A549 (cell line): ENCODE measurements around the gene ZNF213. TPM values are rescaled to one million over a fixed set of nuclear protein-coding genes. Genes with fewer than 3 reads are reported as not detected.
A peak's percentile ranks its signal among the peaks of the same experiment; 100 is the strongest.

Experiments
- ATAC-seq, 2 experiments: fragments of 200-7000 bp in 1 of 2; fragments of >200 bp in 1 of 2; cut with Nextera tagmentation in 1 of 2; cut with Tn5 transposase in 1 of 2; 3 replicates each; pipeline versions ENCODE4 v1.8.0 to v1.9.1; 2018 to 2020; ENCODE audit warnings: mild to moderate bottlenecking in 1 of 2, moderate library complexity in 1 of 2
- CTCF ChIA-PET: fragments of 300-600 bp; sonication (Branson Sonifier 250); formaldehyde crosslinking; extraction: SDS; loops from one replicate; lab custom pipeline; 2021; ENCODE audit warnings: antibody characterized with exemption, inconsistent platforms; lab: Yijun Ruan, JAX
- POLR2A ChIA-PET: fragments of 350-600 bp; formaldehyde crosslinking; extraction: SDS; loops from one replicate; lab custom pipeline; 2021; ENCODE audit warnings: antibody characterized with exemption, inconsistent platforms; lab: Yijun Ruan, JAX
- DNase-seq, 2 experiments: peaks; one replicate each; pipeline versions ENCODE4 v3.0.0 to v3.0.0-alpha.2; 2011 to 2016; ENCODE audit warnings: low read depth in 1 of 2, low spot score in 1 of 2
- FAIRE-seq: peaks from 2 replicates; lab custom pipeline; 2011; peaks lifted over from hg19 to GRCh38; lab: Jason Lieb, UNC
- H3K27ac ChIP-seq, 2 experiments: fragments of >200 bp; sonication (Bioruptor Twin); formaldehyde crosslinking; 3 replicates each; pipeline ENCODE4 v1.5.1; 2016 to 2017
- H3K4me1 ChIP-seq: fragments of >200 bp; sonication (Bioruptor Twin); formaldehyde crosslinking; 3 replicates; pipeline ENCODE4 v1.6.1; 2016
- H3K4me2 ChIP-seq: fragments of >200 bp; sonication (Bioruptor Twin); formaldehyde crosslinking; 3 replicates; pipeline ENCODE4 v1.6.1; 2016
- H3K4me3 ChIP-seq: fragments of >200 bp; sonication (Bioruptor Twin); formaldehyde crosslinking; 3 replicates; pipeline ENCODE4 v1.5.1; 2016
- H3K9me3 ChIP-seq: fragments of >200 bp; sonication (Bioruptor Twin); formaldehyde crosslinking; 3 replicates; pipeline ENCODE4 v1.6.1; 2016
- BCL3 ChIP-seq: fragments of >200 bp; sonication (Bioruptor Twin); formaldehyde crosslinking; IDR thresholded peaks from 3 replicates; pipeline ENCODE4 v1.6.1; 2016
- CBX2 ChIP-seq: fragments of 200-600 bp; sonication (generic); IDR thresholded peaks from 2 replicates; pipeline ENCODE4 v1.6.1; 2016; ENCODE audit warnings: low read depth, mild to moderate bottlenecking, borderline replicate concordance
- CHD2 ChIP-seq: fragments of 150-350 bp; IDR thresholded peaks from 2 replicates; pipeline ENCODE4 v1.6.1; 2014; ENCODE audit warnings: low read length; ENCODE audit not compliant: partially characterized antibody
- EHF ChIP-seq: fragments of 250-450 bp; sonication (Bioruptor Pico); IDR thresholded peaks from 2 replicates; pipeline ENCODE4 v1.5.0; 2020; ENCODE audit warnings: mild to moderate bottlenecking
- ELK1 ChIP-seq: fragments of 150-350 bp; IDR thresholded peaks from 2 replicates; pipeline ENCODE4 v1.6.1; 2014; ENCODE audit warnings: low read depth, mild to moderate bottlenecking, low read length
- FOSB ChIP-seq: fragments of 250-450 bp; sonication (Bioruptor Pico); IDR thresholded peaks from 2 replicates; pipeline ENCODE4 v1.5.0; 2020; ENCODE audit warnings: mild to moderate bottlenecking, moderate library complexity
- FOSL2 ChIP-seq, 2 experiments: fragments of 450-650 bp in 1 of 2; fragments of >200 bp in 1 of 2; sonication (Bioruptor Twin) in 1 of 2; formaldehyde crosslinking; IDR thresholded peaks; 2 replicates each; pipeline versions ENCODE4 v1.5.0 to v1.6.1; 2016 to 2020; ENCODE audit warnings: mild to moderate bottlenecking in 1 of 2, moderate library complexity in 1 of 2
- HDAC2 ChIP-seq: fragments of 200-600 bp; sonication (generic); IDR thresholded peaks from 2 replicates; pipeline ENCODE4 v1.6.1; 2016
- HMGXB4 ChIP-seq: fragments of 250-450 bp; sonication (Bioruptor Pico); IDR thresholded peaks from 2 replicates; pipeline ENCODE4 v1.5.0; 2021; ENCODE audit warnings: mild to moderate bottlenecking, moderate library complexity, borderline replicate concordance
- HOXB13 ChIP-seq: fragments of 250-450 bp; sonication (Bioruptor Pico); IDR thresholded peaks from 2 replicates; pipeline ENCODE4 v1.5.0; 2020; ENCODE audit warnings: low read depth, mild to moderate bottlenecking, moderate library complexity
- JUN ChIP-seq, 2 experiments: fragments of >200 bp; sonication (Bioruptor Twin); formaldehyde crosslinking; IDR thresholded peaks; 2 replicates in 1 of 2; 3 replicates in 1 of 2; pipeline ENCODE4 v1.6.1; 2016 to 2017
- JUNB ChIP-seq: fragments of >200 bp; sonication (Bioruptor Twin); formaldehyde crosslinking; IDR thresholded peaks from 2 replicates; pipeline ENCODE4 v1.6.1; 2016
- KDM1A ChIP-seq: fragments of 200-600 bp; sonication (generic); IDR thresholded peaks from 2 replicates; pipeline ENCODE4 v1.6.1; 2016; ENCODE audit warnings: low read depth, mild to moderate bottlenecking
- KDM5A ChIP-seq: fragments of 200-600 bp; sonication (generic); IDR thresholded peaks from 2 replicates; pipeline ENCODE4 v1.6.1; 2016; ENCODE audit warnings: antibody characterized with exemption, mild to moderate bottlenecking
- MAFK ChIP-seq: fragments of 450-650 bp; IDR thresholded peaks from 2 replicates; pipeline ENCODE4 v1.6.1; 2014; ENCODE audit not compliant: partially characterized antibody
- MAX ChIP-seq: IDR thresholded peaks from 2 replicates; pipeline ENCODE4 v1.6.1; 2012
- MAZ ChIP-seq: fragments of 150-350 bp; IDR thresholded peaks from 2 replicates; pipeline ENCODE4 v1.6.1; 2014; ENCODE audit warnings: antibody characterized with exemption, low read depth, low read length, borderline replicate concordance
- NPAS2 ChIP-seq: fragments of 250-450 bp; sonication (Bioruptor Pico); IDR thresholded peaks from 2 replicates; pipeline ENCODE4 v1.8.0; 2022; ENCODE audit warnings: mild to moderate bottlenecking, moderate library complexity, borderline replicate concordance
- PBX3 ChIP-seq: IDR thresholded peaks from 2 replicates; pipeline ENCODE4 v1.6.1; 2012
- RAD21 ChIP-seq, 2 experiments: fragments of >200 bp in 1 of 2; sonication (Bioruptor Twin) in 1 of 2; formaldehyde crosslinking in 1 of 2; IDR thresholded peaks in 1 of 2; conservative IDR thresholded peaks in 1 of 2; 2 replicates in 1 of 2; 3 replicates in 1 of 2; pipeline ENCODE4 v1.6.1; 2012 to 2018; ENCODE audit warnings: inconsistent platforms in 1 of 2
- RARB ChIP-seq: fragments of 250-450 bp; sonication (Bioruptor Pico); IDR thresholded peaks from 2 replicates; pipeline ENCODE4 v1.8.0; 2021; ENCODE audit warnings: mild to moderate bottlenecking, moderate library complexity
- RFX5 ChIP-seq: fragments of 450-650 bp; IDR thresholded peaks from 2 replicates; pipeline ENCODE4 v1.7.1; 2014; ENCODE audit warnings: antibody characterized with exemption, mild to moderate bottlenecking, moderate library complexity
- SMC3 ChIP-seq: fragments of >200 bp; sonication (Bioruptor Twin); formaldehyde crosslinking; IDR thresholded peaks from 3 replicates; pipeline ENCODE4 v1.6.1; 2018; ENCODE audit warnings: inconsistent platforms
- SREBF2 ChIP-seq: fragments of 450-650 bp; IDR thresholded peaks from 2 replicates; pipeline ENCODE4 v1.6.1; 2014; ENCODE audit warnings: mild to moderate bottlenecking, moderate library complexity
- TP53 ChIP-seq: fragments of 250-450 bp; sonication (Bioruptor Pico); IDR thresholded peaks from 2 replicates; pipeline ENCODE4 v1.5.0; 2021; ENCODE audit warnings: mild to moderate bottlenecking, moderate library complexity
- ZNF302 ChIP-seq: fragments of 250-450 bp; sonication (Bioruptor Pico); IDR thresholded peaks from 2 replicates; pipeline ENCODE4 v1.9.0; 2021; ENCODE audit warnings: inconsistent platforms, mild to moderate bottlenecking, moderate library complexity
- ZSCAN20 ChIP-seq: fragments of 250-450 bp; sonication (Bioruptor Pico); IDR thresholded peaks from 2 replicates; pipeline ENCODE4 v1.8.0; 2022; ENCODE audit warnings: mild to moderate bottlenecking, moderate library complexity
- WGBS: methylation state at CpG from one replicate; pipeline ENCODE4 v1.1.6; 2017; ENCODE audit errors: missing lambda C conversion rate; 5-methylcytosine and 5-hydroxymethylcytosine counted together
- polyA plus RNA-seq, 4 experiments: library from polyadenylated mRNA; depleted of rRNA in 3 of 4; stranded (reverse); fragments of >200 nt; fragmentation: RNase III in 1 of 4; extraction: RNeasy Plus Mini Kit Qiagen cat#74134 plus additional on column Dnase treatment in 1 of 4; gene quantifications; 2 replicates in 3 of 4; 3 replicates in 1 of 4; pipeline ENCODE4 v1.2.3, GENCODE V29; 2011 to 2017

ZNF213 gene
- polyA plus RNA-seq, 2 of the 4 experiments (the other 2 are of a cell fraction) = 0.72 to 6.1 TPM

GRCh38 chr16:3127745-3128144, 7.1 kb upstream of the ZNF213 start:
- H3K4me2 ChIP-seq = no peak overlapping the region
- no peaks in the 10 kb centered on the region for H3K9me3 ChIP-seq
- TF ChIP-seq TP53 (no peak), FOSL2 (IDR thresholded peaks at IDR 0.05) (no peak), FOSL2 (CRISPR knock-in tag; IDR thresholded peaks at IDR 0.05) (no peak)
- no peak overlapping the region for H3K4me3 ChIP-seq
- WGBS = 82% methylated on average over 6 of the region's 6 CpGs
- POLR2A ChIA-PET = interaction anchor here (2.6 kb wide), 1 partner anchor 68 kb away, joined by 15 read pairs; no protein-coding TSS in a partner anchor
- CTCF ChIA-PET = interaction anchor here (0.9 to 11.1 kb wide), 9 partner anchors 8 to 67 kb away, joined by 3 to 186 read pairs (median 35); partner anchors contain the start of gene IL32
- DNase-seq (no peak), FAIRE-seq (no peak), ATAC-seq (no peak)
- no peak overlapping the region for H3K27ac ChIP-seq
- H3K4me1 ChIP-seq = peaks cover 17% of the 10 kb centered on the region; the same call in 1 of the 3 replicates

- FAIRE-seq = no peak
- peak; percentile 55 for TF ChIP-seq SMC3
- TF ChIP-seq CBX2 = no peak
- no peak for TF ChIP-seq KDM1A
- no peak for TF ChIP-seq MAZ
- TF ChIP-seq ELK1 = no peak
- no peak for TF ChIP-seq BCL3
- TF ChIP-seq FOSB (CRISPR knock-in tag) = no peak
- no peak for TF ChIP-seq NPAS2 (CRISPR knock-in tag)
- TF ChIP-seq MAFK = no peak
- 0 out of 2 replicates have a peak, but pooled peaks have one; percentile 28 for TF ChIP-seq HMGXB4 (CRISPR knock-in tag)
- TF ChIP-seq MAX = peak; percentile 43; the same call in 1 of the 2 replicates
- no peak for TF ChIP-seq PBX3
- TF ChIP-seq ZSCAN20 (CRISPR knock-in tag) = no peak
- no peak for TF ChIP-seq EHF (CRISPR knock-in tag)
- TF ChIP-seq CHD2 = no peak
- peak in 1 of 2 experiments; percentile 42; a peak in 1 of 5 replicates for TF ChIP-seq JUN (IDR thresholded peaks at IDR 0.05)
- no peak for TF ChIP-seq ZNF302 (CRISPR knock-in tag)
- no peak for TF ChIP-seq TP53
- no peak for TF ChIP-seq JUNB
- TF ChIP-seq RARB = no peak
- TF ChIP-seq RFX5 = no peak
- peak; percentile 59 to 69; a peak in 4 of 5 replicates for TF ChIP-seq RAD21 (conservative IDR thresholded peaks at IDR 0.05 in 1 of 2, IDR thresholded peaks at IDR 0.05 in 1 of 2)
- no peak for TF ChIP-seq HOXB13
- TF ChIP-seq HDAC2 = no peak
- TF ChIP-seq SREBF2 = no peak
- no peak for TF ChIP-seq KDM5A
Measured at GRCh38 chr16:3129137-3130131, 5.4 kb upstream of the ZNF213 start.

More at GRCh38 chr16:3129137-3130131, 5.4 kb upstream of the ZNF213 start:
- peak; percentile 70 for ATAC-seq
- POLR2A ChIA-PET = interaction anchor here (0.6 to 2.6 kb wide), 8 partner anchors 17 to 447 kb away, joined by 3 to 15 read pairs (median 5); partner anchors contain the start of genes KCTD5 and ZNF205
- Histone ChIP-seq H3K4me2 (peak overlapping the region; percentile 78), H3K9me3 (no peaks in the 10 kb centered on the region), H3K4me3 (peak overlapping the region; percentile 34), H3K4me1 (peaks cover 18% of the 10 kb centered on the region; the same call in 2 of the 3 replicates), H3K27ac (peak overlapping the region; percentile 55 to 86)
- DNase-seq = peak in 1 of 2 experiments; percentile 87
- 23% methylated on average over 28 of the region's 28 CpGs for WGBS
- CTCF ChIA-PET = interaction anchor here (0.7 to 11.1 kb wide), 33 partner anchors 10 to 148 kb away, joined by 3 to 186 read pairs (median 8); partner anchors contain the start of genes IL32, ZNF205 and ZSCAN10
